HG03439 (cell line): ENCODE measurements around the gene MCTP1.

Experiments
- ATAC-seq: cut with Tn5 transposase; IDR thresholded peaks from one replicate; pipeline ENCODE4 v1.9.1; 2021; ENCODE audit warnings: mild to moderate bottlenecking, moderate library complexity; ENCODE audit not compliant: unreplicated experiment

Gene MCTP1

GRCh38 chr5:95078868-95079267 is 206.0 kb downstream of the MCTP1 start:
- ATAC-seq, result no peak

GRCh38 chr5:95076395-95077185 is 208.3 kb downstream of the MCTP1 start:
- no peak for ATAC-seq

DNA sequence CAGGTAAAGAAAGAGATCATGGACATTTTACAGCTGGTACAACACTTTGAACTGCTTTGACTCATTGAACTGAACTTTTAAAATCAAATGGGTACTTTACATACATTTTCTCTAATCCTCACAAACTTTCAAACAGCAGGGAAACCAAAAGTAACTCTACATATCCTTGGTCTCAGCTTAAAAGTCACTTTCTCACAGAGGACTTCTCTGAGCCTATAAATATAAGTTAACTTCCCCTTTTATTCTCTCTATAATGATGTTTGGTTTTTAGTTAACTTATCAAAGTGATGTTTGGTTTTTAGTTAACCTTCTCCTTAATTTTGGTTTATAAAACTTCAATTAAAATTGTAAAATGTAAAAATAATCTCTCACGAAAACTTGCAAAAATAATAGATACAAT is 209.8 kb downstream of the MCTP1 start:
- ATAC-seq, result no peak

DNA sequence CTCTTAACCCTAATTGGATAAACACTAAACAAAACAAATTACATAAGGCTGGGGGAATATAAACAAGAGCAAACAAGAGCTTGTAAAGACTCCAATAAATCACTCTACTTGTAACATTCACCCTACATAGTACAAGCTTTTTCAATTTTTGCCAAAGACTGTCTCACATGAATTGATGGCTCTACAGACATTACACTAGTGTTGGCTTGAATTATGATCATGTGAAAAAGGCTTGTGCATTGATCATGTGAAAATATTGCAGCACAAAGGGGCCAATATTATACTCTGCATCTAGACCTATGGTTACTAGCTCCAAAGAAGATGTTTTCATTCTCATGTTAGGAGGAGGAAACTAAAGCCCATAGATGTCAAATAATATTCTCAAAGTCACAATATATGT is 212.6 kb downstream of the MCTP1 start:
- ATAC-seq, result no peak

DNA sequence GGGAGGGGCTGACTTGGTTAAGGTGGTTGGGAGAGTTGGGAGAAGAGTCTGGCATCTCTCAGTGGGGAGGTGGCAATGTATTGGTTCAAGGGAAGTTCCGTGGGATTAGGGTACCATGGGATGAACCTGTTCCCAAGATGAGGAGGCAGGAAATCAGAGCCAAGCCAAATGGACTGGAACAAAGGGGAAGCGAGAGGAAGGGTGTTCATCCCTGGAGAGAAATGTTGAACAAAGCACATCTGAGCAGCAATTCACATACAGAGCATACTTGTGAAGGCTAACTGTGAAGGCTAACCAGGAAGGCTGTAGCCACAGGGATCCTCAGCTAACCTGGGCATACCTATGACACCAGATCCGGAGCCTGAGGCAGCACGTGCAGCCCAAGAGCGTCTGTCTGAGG is 214.0 kb downstream of the MCTP1 start:
- no peak for ATAC-seq

DNA sequence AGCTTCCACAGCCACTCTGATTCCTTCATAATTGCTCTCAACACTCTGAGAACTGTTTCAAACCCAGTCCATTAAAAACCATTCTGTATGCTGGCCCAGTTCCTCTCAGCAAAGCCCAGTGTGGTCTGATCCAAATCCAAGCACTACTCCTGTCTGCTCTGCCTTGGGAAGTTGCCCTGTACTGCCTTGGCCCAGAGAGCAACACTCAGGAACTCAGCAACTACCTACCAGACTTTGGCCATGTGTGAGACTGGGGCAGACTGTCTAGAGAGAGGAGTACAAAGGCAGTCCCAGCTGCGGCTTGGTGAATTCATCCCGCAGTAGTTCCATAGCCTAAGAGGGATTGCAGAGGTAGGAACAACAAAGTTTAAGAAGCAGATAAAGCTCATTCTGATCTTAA is 214.4 kb downstream of the MCTP1 start:
- no peak for ATAC-seq

DNA sequence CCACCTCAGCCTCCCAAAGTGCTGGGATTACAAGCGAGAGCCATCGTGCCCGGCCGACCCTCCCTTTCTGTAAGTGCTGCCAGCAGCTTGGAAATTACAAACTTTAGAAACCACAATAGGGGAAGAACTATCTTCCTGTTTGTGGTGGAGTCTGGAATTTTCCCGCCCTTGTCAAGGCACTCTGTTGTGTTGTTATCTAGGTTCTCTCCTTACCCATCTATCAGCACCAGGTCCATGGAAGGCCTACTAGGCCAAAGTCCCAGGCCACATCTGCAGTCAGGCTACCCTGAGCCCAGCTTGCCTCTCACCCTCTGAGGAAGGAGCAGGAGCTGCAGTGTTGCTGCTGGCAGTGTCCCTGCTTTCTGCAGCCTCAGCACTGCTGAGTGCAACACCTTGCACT is 214.9 kb downstream of the MCTP1 start:
- ATAC-seq, result no peak

DNA sequence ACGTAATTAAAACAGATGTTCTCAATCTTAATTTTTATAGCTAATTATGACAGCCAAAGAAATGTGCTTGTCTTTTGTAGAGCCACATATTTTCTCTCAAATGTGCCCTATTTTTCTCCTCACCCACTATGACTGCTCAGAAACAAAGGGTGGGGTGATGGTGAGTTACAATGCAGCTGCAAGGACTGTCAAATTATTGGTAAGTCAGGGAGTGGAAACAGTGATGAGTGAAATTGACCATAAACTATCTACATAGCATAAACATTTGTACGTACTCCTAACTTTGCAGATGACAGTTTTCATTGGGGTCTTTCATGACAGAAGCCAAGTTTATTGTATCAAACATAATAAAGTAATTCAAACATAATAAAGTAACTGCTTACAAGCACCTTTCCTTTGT is 215.9 kb downstream of the MCTP1 start:
- ATAC-seq, result no peak

GRCh38 chr5:95068289-95068910 is 216.5 kb downstream of the MCTP1 start:
- ATAC-seq, result no peak

GRCh38 chr5:95066048-95066447 is 218.8 kb downstream of the MCTP1 start:
- ATAC-seq, result no peak

DNA sequence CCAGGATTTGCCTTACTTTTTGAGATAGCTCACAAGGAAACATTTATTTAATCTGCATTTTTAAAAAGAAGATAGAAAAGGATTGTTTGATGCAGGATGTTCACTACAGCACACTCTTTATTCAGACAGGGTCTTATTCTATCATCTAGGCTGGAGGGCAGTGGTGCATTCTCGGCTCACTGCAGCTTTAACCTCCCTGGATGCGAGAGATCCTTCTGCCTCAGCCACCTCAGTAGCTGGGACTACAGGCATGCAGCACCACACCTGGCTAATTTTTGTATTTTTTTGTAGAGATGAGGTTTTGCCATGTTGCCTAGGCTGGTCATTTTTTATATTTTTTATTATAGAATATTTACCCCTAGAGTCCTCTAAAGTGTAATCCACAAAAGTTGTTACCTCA is 221.4 kb downstream of the MCTP1 start:
- no peak for ATAC-seq

GRCh38 chr5:95060098-95060497 is 224.8 kb downstream of the MCTP1 start:
- ATAC-seq, result no peak

DNA sequence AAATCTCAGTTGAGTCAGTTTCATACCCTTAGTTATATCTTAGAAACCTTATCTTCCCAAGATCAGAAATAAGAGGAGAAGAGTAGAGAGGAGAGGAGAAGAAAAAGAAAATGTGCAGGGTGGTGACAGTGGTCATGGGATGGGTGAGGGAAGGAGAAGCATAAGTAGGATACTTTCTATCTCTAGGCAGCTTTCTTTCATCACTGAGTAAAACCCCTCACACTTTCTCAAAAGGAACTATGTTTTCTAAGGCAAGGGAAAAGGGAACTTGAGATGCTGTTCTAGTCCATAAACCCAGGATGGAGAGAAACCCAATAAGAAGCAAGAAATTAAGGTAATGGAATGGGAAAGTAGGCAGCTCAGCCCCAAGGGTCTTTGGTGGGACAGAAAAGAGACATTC is 225.3 kb downstream of the MCTP1 start:
- no peak for ATAC-seq

DNA sequence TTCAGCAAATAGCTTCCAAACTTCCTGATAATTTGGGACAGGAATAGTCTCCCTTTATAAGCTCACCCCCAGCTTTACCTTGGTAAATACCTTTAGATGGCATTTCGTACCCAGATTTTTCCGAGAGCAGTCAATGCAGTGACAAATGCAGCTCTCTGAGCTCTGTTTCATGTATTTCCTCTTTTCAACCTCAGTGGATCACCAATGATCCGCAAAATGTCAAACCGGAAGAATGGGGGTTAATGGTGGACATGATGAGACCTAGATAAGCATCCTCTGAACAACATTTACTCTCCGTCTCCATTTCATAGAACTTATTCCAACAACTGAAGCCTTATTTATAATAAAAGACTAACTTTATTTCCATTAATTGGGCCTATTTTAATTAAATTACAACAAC is 227.3 kb downstream of the MCTP1 start:
- ATAC-seq, result no peak

- ATAC-seq, result no peak
Observed at GRCh38 chr5:95053253-95053652, 231.6 kb downstream of the MCTP1 start.

DNA sequence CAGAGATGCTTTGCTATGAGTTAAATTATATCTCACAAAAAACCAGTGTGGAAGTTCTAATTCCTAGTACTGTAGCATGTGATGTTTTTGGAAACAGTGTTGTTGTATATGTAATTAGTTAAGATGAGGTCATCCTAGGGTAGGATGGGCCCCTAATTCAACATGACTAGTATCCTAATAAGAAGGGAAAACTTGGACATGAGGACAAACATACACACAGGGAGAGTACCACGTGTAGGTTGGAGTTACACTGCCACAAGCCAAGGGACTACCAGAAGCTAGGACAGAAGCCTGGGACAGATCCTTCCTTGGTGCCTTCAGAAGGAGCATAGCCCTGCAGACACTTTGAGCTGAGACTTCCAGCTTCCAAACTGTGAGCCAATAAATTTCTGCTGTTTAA is 234.2 kb downstream of the MCTP1 start:
- ATAC-seq, result no peak

- ATAC-seq, result no peak
Observed at GRCh38 chr5:95048628-95049027, 236.3 kb downstream of the MCTP1 start.

- ATAC-seq, result no peak
Observed at GRCh38 chr5:95045181-95045965, 239.5 kb downstream of the MCTP1 start.

DNA sequence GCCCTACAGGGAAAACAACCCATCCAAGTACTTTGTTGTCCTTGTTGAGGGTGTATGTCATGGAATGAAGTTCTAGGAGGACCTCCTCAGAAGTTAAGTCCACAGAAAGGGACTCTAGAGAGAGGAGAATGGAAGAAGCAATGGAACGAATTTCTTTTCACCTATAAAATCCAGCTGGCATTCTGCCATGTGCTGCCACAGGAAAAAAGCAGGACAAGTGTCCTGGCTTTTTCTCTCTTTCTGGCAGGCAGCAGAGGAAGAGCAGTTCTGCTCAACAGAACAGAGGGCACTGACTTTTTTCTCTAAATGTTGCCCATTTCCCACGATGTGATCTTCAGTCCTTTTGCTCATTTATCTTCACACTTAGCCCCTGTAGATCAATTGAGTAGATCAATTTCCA is 240.8 kb downstream of the MCTP1 start:
- ATAC-seq, result no peak

DNA sequence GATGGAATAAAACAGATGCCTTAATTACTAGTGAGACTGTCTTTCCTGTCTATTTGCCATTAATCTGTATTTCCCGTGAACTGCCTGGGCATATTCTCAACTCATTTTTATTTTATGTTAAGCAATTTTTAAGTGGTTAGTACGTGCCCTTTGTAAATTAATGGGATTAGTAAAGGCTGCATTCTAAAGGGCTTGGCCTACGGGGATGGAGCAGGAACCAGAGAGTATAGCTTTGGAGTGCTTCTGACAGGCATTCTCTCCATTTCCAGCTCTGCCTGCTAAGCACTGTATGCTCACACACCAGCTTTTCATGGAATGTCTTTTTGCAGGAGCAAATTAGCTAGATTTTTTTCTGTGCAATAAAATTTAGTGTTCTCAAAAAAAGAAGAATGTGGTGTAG is 241.2 kb downstream of the MCTP1 start:
- ATAC-seq, result no peak

DNA sequence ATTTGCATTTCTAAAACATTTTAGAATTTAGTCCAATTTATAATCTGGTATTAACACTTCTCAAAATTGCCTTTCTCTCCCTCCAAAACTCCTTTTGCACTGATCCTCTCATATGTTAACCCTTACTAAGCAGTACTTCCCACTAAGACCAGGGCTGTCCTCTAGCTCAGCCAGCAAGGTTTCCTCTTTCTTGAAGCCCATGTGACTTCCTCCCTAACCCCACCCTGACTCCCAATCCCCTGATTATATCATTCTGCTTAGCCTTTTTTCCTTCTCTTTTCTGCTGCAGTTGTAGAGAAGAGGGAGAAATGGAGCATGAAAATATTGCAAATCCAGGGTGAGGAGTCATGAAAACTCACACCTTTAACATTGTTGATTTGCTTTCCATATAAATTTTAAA is 241.7 kb downstream of the MCTP1 start:
- ATAC-seq, result no peak

- no peak for ATAC-seq
Observed at GRCh38 chr5:95042037-95042436, 242.9 kb downstream of the MCTP1 start.
